ENCODE data around the gene COL13A1. TPM values are rescaled to one million over a fixed set of nuclear protein-coding genes. Genes with fewer than 3 reads are reported as not detected.

COL13A1 gene
- total and polyA plus RNA-seq, 7 experiments from 2014 or later = 0.88 TPM; not detected in 6

DNA sequence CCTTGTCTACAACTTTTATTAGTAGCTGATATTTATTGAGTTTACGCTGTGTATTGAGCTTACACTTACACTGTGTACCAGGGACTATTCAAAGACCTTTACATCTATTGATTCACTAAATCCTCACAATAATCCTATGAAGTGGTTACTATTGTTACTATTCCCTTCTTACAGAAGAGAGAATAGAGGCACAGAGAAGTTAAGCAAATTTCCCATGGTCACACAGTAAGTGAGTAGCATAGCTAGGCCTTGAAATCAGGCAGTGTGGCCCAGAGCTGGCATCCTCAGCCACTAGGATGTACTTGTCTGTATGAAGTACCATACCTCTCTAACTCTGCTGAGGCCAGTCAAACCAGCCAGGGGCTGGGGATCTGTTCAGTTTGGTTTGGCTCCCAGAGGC, 7.6 kb downstream of the COL13A1 start:
- H3K4me1 Mint-ChIP-seq = peaks cover 0 to 7% (median 0%) of the 10 kb centered on the region in 7 donors
- no peaks in the 10 kb centered on the region for H3K36me3 Mint-ChIP-seq
- no peaks in the 10 kb centered on the region for H3K4me1 ChIP-seq (ENCODE audit: control insufficient read depth in 2 of 2, insufficient read depth in 2 of 2, low read length in 2 of 2)
- POLR2A ChIA-PET = no interaction called here
- CTCF ChIA-PET = no interaction called here
- H3K9me3 ChIP-seq (ENCODE audit: control insufficient read depth in 2 of 3, low read length in 3 of 3) = no peaks in the 10 kb centered on the region
- no peaks in the 10 kb centered on the region for H3K27me3 ChIP-seq (ENCODE audit: control insufficient read depth in 2 of 2, insufficient read depth in 2 of 2, low read length in 2 of 2)
- no peak overlapping the region for H3K27ac ChIP-seq (ENCODE audit: low read depth, low read length)
- no peaks in the 10 kb centered on the region for H3K36me3 ChIP-seq (ENCODE audit: control insufficient read depth in 2 of 3, insufficient read depth in 3 of 3, low read length in 3 of 3)
- H3K9me3 Mint-ChIP-seq = no peaks in the 10 kb centered on the region
- DNase-seq = no peak
- H3K4me3 Mint-ChIP-seq = no peak overlapping the region
- peaks cover 2 to 10% (median 5%) of the 10 kb centered on the region in 5 donors for H3K27me3 Mint-ChIP-seq
- no peak overlapping the region for H3K4me3 ChIP-seq (ENCODE audit: low read length)
- ATAC-seq = no peak
- H3K27ac Mint-ChIP-seq = no peak overlapping the region
- intact Hi-C loops (cut with micrococcal nuclease) = no loop called here

DNA sequence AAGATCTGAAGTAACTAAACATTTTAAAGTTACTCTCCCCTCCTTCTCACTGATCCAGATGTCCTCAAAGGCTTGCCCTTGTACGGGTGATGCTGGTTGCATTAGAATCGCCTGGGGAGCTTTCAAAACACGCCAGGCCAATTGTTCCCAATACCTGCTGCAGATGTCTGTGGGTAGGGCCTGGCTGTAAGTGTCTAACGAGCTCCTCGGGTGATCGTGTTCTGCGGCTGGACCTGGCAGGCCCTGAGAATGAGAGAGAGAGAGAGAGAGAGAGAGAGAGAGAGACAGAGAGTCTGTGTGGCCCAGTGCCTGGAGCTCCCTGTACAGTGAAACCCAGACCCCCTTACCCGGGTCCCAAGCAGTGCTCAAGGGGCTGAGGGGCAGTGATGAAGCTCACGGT, 8.4 kb downstream of the COL13A1 start:
- intact Hi-C loops (cut with micrococcal nuclease) = no loop called here

DNA sequence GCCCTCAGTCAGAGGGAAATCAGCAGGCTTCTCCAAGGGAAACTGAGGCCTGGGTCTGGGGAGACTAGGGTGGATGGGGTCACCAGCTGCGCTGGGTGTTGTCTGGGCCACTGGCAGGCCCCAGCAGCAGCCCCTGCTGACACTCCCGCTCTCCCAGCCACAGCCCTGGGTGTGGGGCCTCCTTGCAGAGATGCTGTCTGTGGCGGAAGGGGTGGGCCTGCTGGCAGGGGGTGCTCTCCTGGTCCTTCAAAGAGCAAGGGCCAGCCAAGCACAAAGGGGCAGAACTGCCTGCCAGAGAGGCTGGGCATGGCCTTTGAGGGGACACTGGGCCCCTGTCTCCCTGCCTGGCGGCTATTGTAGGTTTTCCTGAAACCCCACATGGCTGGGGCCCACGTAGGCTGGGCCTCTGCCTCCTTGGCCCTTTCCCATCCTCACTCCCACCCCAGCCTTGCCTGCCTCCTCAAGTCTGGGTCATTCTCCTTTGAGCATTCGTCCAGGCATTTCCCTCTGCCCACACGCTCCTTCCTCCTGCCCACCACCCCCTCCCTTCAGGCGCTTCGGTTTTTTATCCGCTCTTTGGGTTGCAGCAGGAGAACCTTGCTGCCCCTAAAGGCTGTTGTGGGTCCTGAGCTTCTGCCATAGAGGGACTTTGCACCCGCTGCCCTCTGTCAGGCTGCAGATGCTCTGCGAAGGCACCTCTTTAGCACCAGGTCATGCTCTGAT, 9.1 kb downstream of the COL13A1 start:
- H3K27ac ChIP-seq (ENCODE audit: low read depth, low read length) = no peak overlapping the region
- H3K36me3 Mint-ChIP-seq = no peaks in the 10 kb centered on the region
- H3K4me1 Mint-ChIP-seq = peaks cover 0 to 9% (median 0%) of the 10 kb centered on the region in 7 donors
- no peak for ATAC-seq
- no peak for DNase-seq
- POLR2A ChIA-PET = no interaction called here
- no peaks in the 10 kb centered on the region for H3K9me3 ChIP-seq (ENCODE audit: control insufficient read depth in 2 of 3, low read length in 3 of 3)
- H3K4me3 ChIP-seq (ENCODE audit: low read length) = no peak overlapping the region
- no peaks in the 10 kb centered on the region for H3K36me3 ChIP-seq (ENCODE audit: control insufficient read depth in 2 of 3, insufficient read depth in 3 of 3, low read length in 3 of 3)
- no peaks in the 10 kb centered on the region for H3K4me1 ChIP-seq (ENCODE audit: control insufficient read depth in 2 of 2, insufficient read depth in 2 of 2, low read length in 2 of 2)
- H3K9me3 Mint-ChIP-seq = no peaks in the 10 kb centered on the region
- no peak overlapping the region for H3K27ac Mint-ChIP-seq
- CTCF ChIA-PET = interaction anchor here (0.6 kb wide), 1 partner anchor 172 kb away, joined by 3 read pairs; no protein-coding TSS in a partner anchor
- no peak overlapping the region for H3K4me3 Mint-ChIP-seq
- peaks cover 0 to 4% (median 3%) of the 10 kb centered on the region in 5 donors for H3K27me3 Mint-ChIP-seq
- intact Hi-C loops (cut with micrococcal nuclease) = no loop called here
- H3K27me3 ChIP-seq (ENCODE audit: control insufficient read depth in 2 of 2, insufficient read depth in 2 of 2, low read length in 2 of 2) = no peaks in the 10 kb centered on the region

More for the DNA sequence above, 8.4 kb downstream of the COL13A1 start:
- H3K27me3 Mint-ChIP-seq = peaks cover 0 to 4% (median 0%) of the 10 kb centered on the region in 5 donors
- Histone ChIP-seq H3K9me3 (ENCODE audit: control insufficient read depth in 2 of 3, low read length in 3 of 3) (no peaks in the 10 kb centered on the region), H3K4me3 (ENCODE audit: low read length) (no peak overlapping the region), H3K27me3 (ENCODE audit: control insufficient read depth in 2 of 2, insufficient read depth in 2 of 2, low read length in 2 of 2) (no peaks in the 10 kb centered on the region), H3K4me1 (ENCODE audit: control insufficient read depth in 2 of 2, insufficient read depth in 2 of 2, low read length in 2 of 2) (no peaks in the 10 kb centered on the region), H3K36me3 (ENCODE audit: control insufficient read depth in 2 of 3, insufficient read depth in 3 of 3, low read length in 3 of 3) (no peaks in the 10 kb centered on the region), H3K27ac (ENCODE audit: low read depth, low read length) (no peak overlapping the region)
- peaks cover 0 to 7% (median 0%) of the 10 kb centered on the region in 7 donors for H3K4me1 Mint-ChIP-seq
- ChIA-PET CTCF (no interaction called here), POLR2A (no interaction called here)
- H3K9me3 Mint-ChIP-seq = no peaks in the 10 kb centered on the region
- DNase-seq (no peak), ATAC-seq (no peak)
- no peak overlapping the region for H3K4me3 Mint-ChIP-seq
- no peaks in the 10 kb centered on the region for H3K36me3 Mint-ChIP-seq
- H3K27ac Mint-ChIP-seq = no peak overlapping the region

DNA sequence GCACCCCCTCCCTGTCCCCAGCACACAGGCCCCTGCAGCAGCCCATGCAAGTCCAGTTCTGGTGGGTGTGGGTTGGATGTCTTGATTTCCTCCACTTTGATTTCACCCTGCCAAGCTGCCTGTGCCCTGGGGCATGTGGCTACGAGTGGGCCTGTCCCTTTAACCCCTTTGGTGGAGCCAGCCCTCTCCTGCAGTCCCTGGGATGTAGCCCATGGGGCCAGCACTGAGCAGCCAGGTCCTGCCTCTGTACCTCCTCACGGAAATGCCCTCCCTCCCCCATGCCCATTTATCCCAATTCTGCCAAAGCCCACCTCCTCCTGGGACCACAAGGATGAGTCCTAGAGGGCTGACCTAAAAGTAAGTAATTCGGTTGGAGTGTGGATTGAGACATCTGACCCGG, 11.9 kb downstream of the COL13A1 start:
- Histone ChIP-seq H3K9me3 (ENCODE audit: control insufficient read depth in 2 of 3, low read length in 3 of 3) (no peaks in the 10 kb centered on the region), H3K27me3 (ENCODE audit: control insufficient read depth in 2 of 2, insufficient read depth in 2 of 2, low read length in 2 of 2) (no peaks in the 10 kb centered on the region), H3K4me3 (ENCODE audit: low read length) (no peak overlapping the region), H3K4me1 (ENCODE audit: control insufficient read depth in 2 of 2, insufficient read depth in 2 of 2, low read length in 2 of 2) (no peaks in the 10 kb centered on the region), H3K27ac (ENCODE audit: low read depth, low read length) (no peak overlapping the region), H3K36me3 (ENCODE audit: control insufficient read depth in 2 of 3, insufficient read depth in 3 of 3, low read length in 3 of 3) (no peaks in the 10 kb centered on the region)
- Mint-ChIP-seq H3K4me1 (peaks cover 6 to 25% (median 16%) of the 10 kb centered on the region in 7 donors), H3K9me3 (peaks cover 0 to 5% (median 0%) of the 10 kb centered on the region in 11 donors), H3K36me3 (no peaks in the 10 kb centered on the region), H3K27ac (no peak overlapping the region), H3K4me3 (no peak overlapping the region), H3K27me3 (peaks cover 0 to 11% (median 3%) of the 10 kb centered on the region in 5 donors)
- DNase-seq (no peak), ATAC-seq (no peak)
- intact Hi-C loops (cut with micrococcal nuclease) = no loop called here
- ChIA-PET CTCF (no interaction called here), POLR2A (no interaction called here)

DNA sequence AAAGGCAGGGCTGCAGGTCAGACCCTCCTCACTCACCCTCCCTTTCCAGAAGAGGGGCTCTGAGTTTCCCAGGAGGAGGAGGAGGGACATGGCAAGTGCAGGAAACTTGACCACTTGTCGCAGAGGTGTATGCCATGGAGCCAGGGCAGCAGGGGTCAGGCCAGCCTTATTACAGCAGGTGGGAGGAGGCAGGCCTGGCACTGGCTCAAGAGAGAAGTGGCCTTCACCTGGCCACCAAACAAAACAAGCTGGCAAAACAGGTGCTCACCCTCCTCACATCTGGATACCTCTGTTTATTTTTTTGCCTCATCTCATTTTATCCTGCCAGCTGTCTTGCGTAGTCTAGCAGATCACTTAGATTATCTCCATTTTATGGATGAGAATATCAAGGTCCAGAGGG, 12.5 kb downstream of the COL13A1 start:
- CTCF ChIA-PET = no interaction called here
- H3K4me1 Mint-ChIP-seq = peaks cover 6 to 31% (median 16%) of the 10 kb centered on the region in 7 donors
- Histone ChIP-seq H3K27me3 (ENCODE audit: control insufficient read depth in 2 of 2, insufficient read depth in 2 of 2, low read length in 2 of 2) (no peaks in the 10 kb centered on the region), H3K36me3 (ENCODE audit: control insufficient read depth in 2 of 3, insufficient read depth in 3 of 3, low read length in 3 of 3) (no peaks in the 10 kb centered on the region), H3K27ac (ENCODE audit: low read depth, low read length) (no peak overlapping the region), H3K4me1 (ENCODE audit: control insufficient read depth in 2 of 2, insufficient read depth in 2 of 2, low read length in 2 of 2) (no peaks in the 10 kb centered on the region), H3K9me3 (ENCODE audit: control insufficient read depth in 2 of 3, low read length in 3 of 3) (no peaks in the 10 kb centered on the region), H3K4me3 (ENCODE audit: low read length) (no peak overlapping the region)
- intact Hi-C loops (cut with micrococcal nuclease) = no loop called here
- DNase-seq (no peak), ATAC-seq (no peak)
- POLR2A ChIA-PET = no interaction called here
- no peak overlapping the region for H3K27ac Mint-ChIP-seq
- peaks cover 0 to 11% (median 3%) of the 10 kb centered on the region in 5 donors for H3K27me3 Mint-ChIP-seq
- peaks cover 0 to 9% (median 0%) of the 10 kb centered on the region in 11 donors for H3K9me3 Mint-ChIP-seq
- H3K36me3 Mint-ChIP-seq = no peaks in the 10 kb centered on the region
- no peak overlapping the region for H3K4me3 Mint-ChIP-seq

DNA sequence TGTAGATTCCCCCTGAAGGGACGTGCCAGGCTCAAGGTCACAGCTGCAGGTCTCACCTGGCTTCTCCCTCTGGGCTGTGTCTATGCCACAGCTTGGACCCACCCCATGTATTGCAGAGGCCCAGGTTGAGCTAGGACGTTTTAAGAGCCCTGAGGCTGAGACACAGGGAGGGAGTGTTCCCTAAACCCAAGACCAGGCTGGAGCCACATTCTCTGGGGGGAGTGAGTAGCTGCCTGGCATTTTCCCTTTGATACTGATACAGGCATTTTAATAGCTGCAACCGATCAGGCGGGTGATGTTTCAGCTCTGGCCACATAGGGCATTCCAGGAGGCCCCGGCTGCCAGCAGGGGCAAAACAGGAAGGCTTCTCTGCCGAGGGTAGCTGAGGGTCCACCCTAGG, 13.4 kb downstream of the COL13A1 start:
- CTCF ChIA-PET = no interaction called here

DNA sequence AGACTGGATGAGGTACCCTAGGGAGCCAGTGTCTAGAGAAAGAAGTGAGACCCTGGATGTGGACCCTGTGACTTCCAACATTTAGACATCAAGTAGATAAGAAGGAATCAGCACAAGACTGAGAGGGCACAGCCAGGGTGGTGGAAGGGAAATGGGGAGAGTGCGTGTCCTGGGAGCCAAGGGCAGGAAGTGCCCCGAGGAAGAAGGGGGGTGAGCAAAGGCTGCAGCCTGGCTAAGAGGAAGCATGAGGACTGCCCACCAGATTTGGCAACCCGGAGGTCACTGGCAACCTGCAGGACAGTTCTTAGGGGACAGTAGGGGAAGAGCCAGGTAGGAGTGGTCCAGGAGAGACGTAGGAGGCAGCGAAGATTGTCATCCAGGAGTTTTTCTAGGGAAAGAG, 14.8 kb downstream of the COL13A1 start:
- H3K9me3 Mint-ChIP-seq = peaks cover 0 to 14% (median 5%) of the 10 kb centered on the region in 11 donors
- peaks cover 0 to 5% (median 0%) of the 10 kb centered on the region in 5 donors for H3K36me3 Mint-ChIP-seq
- POLR2A ChIA-PET = no interaction called here
- peaks cover 0 to 11% (median 3%) of the 10 kb centered on the region in 5 donors for H3K27me3 Mint-ChIP-seq
- intact Hi-C loops (cut with micrococcal nuclease) = no loop called here
- ATAC-seq = no peak
- no peak overlapping the region for H3K27ac Mint-ChIP-seq
- no peaks in the 10 kb centered on the region for H3K9me3 ChIP-seq (ENCODE audit: control insufficient read depth in 2 of 3, low read length in 3 of 3)
- CTCF ChIA-PET = no interaction called here
- no peaks in the 10 kb centered on the region for H3K27me3 ChIP-seq (ENCODE audit: control insufficient read depth in 2 of 2, insufficient read depth in 2 of 2, low read length in 2 of 2)
- no peaks in the 10 kb centered on the region for H3K4me1 ChIP-seq (ENCODE audit: control insufficient read depth in 2 of 2, insufficient read depth in 2 of 2, low read length in 2 of 2)
- H3K4me3 Mint-ChIP-seq = no peak overlapping the region
- no peak overlapping the region for H3K27ac ChIP-seq (ENCODE audit: low read depth, low read length)
- no peaks in the 10 kb centered on the region for H3K36me3 ChIP-seq (ENCODE audit: control insufficient read depth in 2 of 3, insufficient read depth in 3 of 3, low read length in 3 of 3)
- no peak overlapping the region for H3K4me3 ChIP-seq (ENCODE audit: low read length)
- no peak for DNase-seq
- H3K4me1 Mint-ChIP-seq = peaks cover 6 to 43% (median 20%) of the 10 kb centered on the region in 7 donors

More for the DNA sequence above, 13.4 kb downstream of the COL13A1 start:
- H3K4me3 ChIP-seq (ENCODE audit: low read length) = no peak overlapping the region
- peaks cover 0 to 4% (median 0%) of the 10 kb centered on the region in 5 donors for H3K36me3 Mint-ChIP-seq
- H3K27me3 ChIP-seq (ENCODE audit: control insufficient read depth in 2 of 2, insufficient read depth in 2 of 2, low read length in 2 of 2) = no peaks in the 10 kb centered on the region
- H3K27me3 Mint-ChIP-seq = peaks cover 0 to 11% (median 3%) of the 10 kb centered on the region in 5 donors
- H3K4me1 Mint-ChIP-seq = peaks cover 6 to 35% (median 19%) of the 10 kb centered on the region in 7 donors
- H3K27ac ChIP-seq (ENCODE audit: low read depth, low read length) = no peak overlapping the region
- H3K4me3 Mint-ChIP-seq = no peak overlapping the region
- no peak overlapping the region for H3K27ac Mint-ChIP-seq
- ATAC-seq (no peak), DNase-seq (no peak)
- no peaks in the 10 kb centered on the region for H3K36me3 ChIP-seq (ENCODE audit: control insufficient read depth in 2 of 3, insufficient read depth in 3 of 3, low read length in 3 of 3)
- intact Hi-C loops (cut with micrococcal nuclease) = no loop called here
- no peaks in the 10 kb centered on the region for H3K4me1 ChIP-seq (ENCODE audit: control insufficient read depth in 2 of 2, insufficient read depth in 2 of 2, low read length in 2 of 2)
- POLR2A ChIA-PET = no interaction called here
- H3K9me3 ChIP-seq (ENCODE audit: control insufficient read depth in 2 of 3, low read length in 3 of 3) = no peaks in the 10 kb centered on the region
- peaks cover 0 to 14% (median 4%) of the 10 kb centered on the region in 11 donors for H3K9me3 Mint-ChIP-seq
